Embryonic facial prominence (tissue), 1 donor: ENCODE measurements around the gene ZAR1.

Experiments
- DNase-seq: peaks from one replicate; pipeline ENCODE4 v3.0.0-alpha.2; 2016; ENCODE audit errors: extremely low spot score

ZAR1 gene

GRCh38 chr4:48490680-48491513 is 845 bp downstream of the ZAR1 start:
- DNase-seq = no peak

- DNase-seq = no peak
Observed at GRCh38 chr4:48491514-48492176, 1.6 kb downstream of the ZAR1 start.

DNA sequence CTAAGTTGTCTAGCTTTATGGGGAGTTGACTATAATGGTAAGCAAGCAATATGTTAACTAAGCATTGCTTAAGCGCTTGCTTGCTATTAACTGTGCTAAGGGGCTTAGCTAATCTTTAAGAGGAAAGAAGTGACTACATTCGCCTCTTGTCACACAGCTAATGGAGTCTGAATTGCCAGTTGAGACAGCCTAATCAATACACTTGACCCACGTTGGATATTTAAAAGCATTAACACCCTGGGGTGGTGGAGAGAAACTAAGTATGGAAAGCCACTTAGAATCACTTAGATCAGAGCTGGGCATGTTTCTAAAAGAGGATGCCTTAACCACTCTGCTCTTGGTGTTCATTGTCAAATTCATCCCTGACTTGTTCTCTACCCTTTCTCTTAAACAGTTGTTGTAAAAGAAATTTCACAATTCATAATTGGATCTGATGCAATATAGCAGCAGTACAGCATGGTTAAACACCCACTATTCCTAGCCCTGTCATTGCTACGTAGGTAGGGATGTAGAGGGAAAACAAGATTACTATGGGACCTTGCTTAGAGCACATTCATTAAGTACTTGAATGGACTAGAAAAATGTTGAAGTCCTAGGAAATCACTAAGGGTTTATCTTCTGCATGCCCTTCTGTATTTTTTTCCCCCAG is 3.5 kb downstream of the ZAR1 start:
- no peak for DNase-seq

DNA sequence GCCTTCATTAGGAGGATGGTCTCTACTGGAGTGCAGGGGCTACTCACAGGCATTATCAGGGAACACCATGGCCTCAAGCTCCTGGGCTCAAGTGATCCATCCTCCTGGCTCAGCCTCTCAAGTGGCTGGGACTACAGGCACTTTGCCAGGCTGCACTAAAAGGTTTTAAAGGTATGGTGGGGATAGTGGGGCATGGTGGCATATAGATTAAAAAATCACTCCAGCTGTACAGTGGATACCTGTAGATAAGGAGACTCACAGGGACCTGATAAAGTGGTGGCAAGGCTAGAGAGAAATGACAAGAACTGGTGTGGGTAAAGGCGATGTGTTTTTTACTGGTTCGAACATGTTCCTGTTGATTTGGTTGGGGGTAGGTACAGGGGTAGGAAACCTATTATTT is 5.9 kb downstream of the ZAR1 start:
- DNase-seq = no peak

- no peak for DNase-seq
Observed at GRCh38 chr4:48498895-48499294, 8.8 kb downstream of the ZAR1 start.

DNA sequence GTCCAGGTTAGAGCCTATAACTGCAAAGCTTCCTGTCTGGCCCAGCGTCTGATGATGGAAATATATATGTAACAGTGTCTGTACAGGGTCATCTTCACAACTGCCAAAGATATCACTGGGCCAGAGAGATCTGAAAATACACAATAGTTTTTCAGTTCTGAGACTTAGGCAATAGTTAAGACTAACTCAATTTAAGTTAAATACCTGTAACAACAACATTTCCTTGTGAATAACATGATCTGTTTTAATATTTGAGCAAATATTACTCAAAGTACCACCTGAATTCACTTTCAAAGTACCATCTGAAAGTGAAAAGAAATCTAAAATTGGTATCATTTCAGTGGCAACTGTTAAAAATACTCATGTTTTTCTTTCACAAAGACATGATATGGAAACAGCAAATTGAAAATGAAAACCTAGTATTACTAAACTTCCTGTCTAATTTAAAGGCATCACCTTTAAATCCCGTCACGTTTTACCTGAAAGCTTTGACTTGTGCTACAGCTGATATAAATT is 9.6 kb downstream of the ZAR1 start:
- no peak for DNase-seq

DNA sequence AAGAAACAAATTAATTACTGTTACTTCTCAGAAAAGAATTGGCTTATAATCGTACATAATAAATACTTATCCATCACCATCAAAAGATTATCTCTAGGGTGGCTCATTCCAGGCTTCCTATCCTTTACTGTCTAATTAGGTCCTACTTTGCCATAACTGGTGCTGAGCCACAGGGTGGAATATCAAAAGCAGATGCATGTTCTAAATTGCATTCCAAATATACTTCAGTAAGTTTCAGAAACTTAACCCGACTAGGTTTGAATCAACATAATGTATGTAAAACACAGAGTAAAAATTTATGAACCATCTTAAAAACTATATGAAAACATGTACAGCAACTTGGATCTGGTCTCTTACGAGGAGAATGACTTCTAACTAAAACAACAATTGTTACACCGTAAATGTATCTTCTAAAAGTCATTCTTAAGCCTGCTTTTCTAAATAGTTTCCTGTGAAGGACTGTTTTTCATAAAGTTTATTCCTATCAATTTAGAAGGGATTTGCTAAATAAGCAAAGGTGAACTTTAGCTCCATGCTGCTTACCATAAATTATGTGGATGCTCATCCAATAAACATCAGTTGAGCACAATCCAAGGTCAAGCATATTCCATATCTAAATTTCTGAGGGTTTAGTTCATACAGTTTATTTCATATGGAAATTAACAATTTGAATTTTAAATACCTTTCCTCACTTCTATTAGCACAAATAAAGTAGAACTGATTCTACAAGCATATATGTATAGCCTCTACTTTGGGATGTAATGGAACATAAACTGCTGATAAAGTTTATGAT is 13.4 kb downstream of the ZAR1 start:
- no peak for DNase-seq

DNA sequence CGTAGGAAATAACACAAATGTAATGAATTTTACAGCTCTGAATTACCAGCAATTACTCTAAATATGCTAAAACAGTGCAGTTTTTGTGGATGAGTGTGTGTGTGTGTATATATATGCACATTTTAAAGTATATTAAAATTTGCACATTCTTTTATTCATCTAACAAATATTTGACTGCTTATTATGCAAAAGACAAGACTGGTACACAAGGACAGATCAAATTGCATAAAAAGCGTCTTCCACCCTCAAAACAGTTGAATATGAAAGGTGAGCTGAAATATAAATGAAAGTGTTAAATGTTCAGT is 13.9 kb downstream of the ZAR1 start:
- no peak for DNase-seq

DNA sequence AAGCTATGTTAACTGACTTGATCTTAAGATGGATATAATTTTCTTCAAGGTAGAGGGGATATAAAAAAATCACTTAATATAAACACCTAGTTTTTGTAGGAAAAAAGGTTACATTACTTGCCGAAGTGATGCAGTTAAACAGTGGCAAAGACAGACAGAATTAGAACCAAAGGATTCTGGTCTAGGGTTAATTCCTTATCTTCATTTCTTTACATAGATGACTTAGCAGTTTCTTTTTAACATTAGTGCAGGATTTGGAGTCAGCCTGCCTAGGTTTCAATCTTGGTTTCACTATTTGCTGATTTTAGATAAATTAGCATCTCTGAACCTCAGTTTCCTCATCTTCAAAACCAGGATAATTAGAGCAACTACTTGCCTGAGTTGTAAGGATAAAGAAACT is 14.3 kb downstream of the ZAR1 start:
- DNase-seq = no peak

- DNase-seq = no peak
Observed at GRCh38 chr4:48506716-48507115, 16.7 kb downstream of the ZAR1 start.

- no peak for DNase-seq
Observed at GRCh38 chr4:48509543-48509942, 19.5 kb downstream of the ZAR1 start.

DNA sequence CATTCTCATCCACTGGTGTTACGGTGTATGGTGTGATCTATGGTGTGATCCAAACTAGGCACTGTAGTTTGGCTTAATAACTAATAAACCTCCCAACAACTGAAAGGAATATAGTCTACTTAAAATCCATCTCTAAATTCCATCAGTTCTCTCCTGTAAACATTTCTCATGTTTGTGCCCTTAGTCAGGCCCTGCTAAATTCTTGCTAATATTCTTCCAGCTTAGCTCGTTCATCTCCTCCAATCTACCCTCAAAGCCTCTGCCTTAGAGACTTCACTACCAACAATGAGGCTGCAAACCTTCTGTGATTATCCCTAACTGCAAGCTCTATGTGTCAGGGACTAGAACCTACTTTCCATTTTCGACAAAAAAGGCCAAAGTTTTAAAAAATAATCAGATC is 28.1 kb downstream of the ZAR1 start:
- DNase-seq = no peak

GRCh38 chr4:48526406-48526805 is 36.4 kb downstream of the ZAR1 start:
- DNase-seq = no peak

- DNase-seq = no peak
Observed at GRCh38 chr4:48538358-48538757, 48.3 kb downstream of the ZAR1 start.

- DNase-seq = no peak
Observed at GRCh38 chr4:48539597-48539996, 49.5 kb downstream of the ZAR1 start.

DNA sequence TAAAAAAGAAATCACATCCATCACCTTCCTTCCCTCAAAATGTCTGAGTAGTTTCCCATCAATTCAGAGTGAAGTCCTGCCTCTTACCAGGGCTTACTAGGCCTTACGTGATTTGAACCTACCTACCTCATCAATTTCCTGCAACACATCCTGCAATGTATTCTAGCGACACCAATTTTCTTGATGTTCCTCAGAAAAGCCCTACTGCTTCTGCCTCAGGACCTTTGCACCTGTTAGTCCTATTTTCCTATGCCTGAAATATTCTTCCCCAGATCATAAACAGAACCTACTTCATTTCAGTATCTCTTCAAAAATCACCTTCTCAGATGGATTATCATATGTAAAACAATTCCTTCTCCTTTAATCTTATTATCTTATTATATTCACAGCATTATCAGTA is 52.8 kb downstream of the ZAR1 start:
- DNase-seq = no peak

- DNase-seq = no peak
Observed at GRCh38 chr4:48543796-48544195, 53.7 kb downstream of the ZAR1 start.
